Stromal cell of bone marrow (primary cell): Measurements from ENCODE around the gene DPP4.
A peak's percentile ranks its signal among the peaks of the same experiment; 100 is the strongest.
"Not testable (repeated sequence)": the region's sequence is repeated elsewhere in the genome, so short reads cannot be mapped to it uniquely, and the experiment has no call there.

Experiments used
- DNase-seq: peaks from one replicate; pipeline ENCODE4 v3.0.0-alpha.2; 2012; ENCODE audit warnings: low read depth

The DPP4 gene

GRCh38 chr2:162057426-162057825, 16.6 kb downstream of the DPP4 start:
- no peak for DNase-seq

- DNase-seq, result no peak
These were observed 17.1 kb downstream of the DPP4 start for GRCh38 chr2:162056796-162057399.

DNA sequence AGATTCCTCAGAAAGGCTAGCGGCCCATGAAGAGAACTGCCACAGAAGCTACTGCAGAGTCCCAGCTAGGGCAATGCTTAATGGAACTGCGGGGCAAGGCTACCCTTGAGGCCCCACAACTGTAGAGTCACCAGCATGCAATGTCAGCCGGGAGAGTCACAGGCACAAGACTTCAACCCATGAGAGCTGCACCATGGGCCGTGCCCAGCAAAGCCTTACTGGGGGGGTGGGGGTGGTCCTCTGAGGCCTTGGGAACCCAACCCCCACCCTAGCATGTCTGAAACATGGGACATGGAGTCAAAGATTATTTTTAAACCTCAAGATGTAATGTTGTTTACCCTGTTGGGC, 20.2 kb downstream of the DPP4 start:
- DNase-seq, result no peak

GRCh38 chr2:162053066-162053807, 20.8 kb downstream of the DPP4 start:
- no peak for DNase-seq

DNA sequence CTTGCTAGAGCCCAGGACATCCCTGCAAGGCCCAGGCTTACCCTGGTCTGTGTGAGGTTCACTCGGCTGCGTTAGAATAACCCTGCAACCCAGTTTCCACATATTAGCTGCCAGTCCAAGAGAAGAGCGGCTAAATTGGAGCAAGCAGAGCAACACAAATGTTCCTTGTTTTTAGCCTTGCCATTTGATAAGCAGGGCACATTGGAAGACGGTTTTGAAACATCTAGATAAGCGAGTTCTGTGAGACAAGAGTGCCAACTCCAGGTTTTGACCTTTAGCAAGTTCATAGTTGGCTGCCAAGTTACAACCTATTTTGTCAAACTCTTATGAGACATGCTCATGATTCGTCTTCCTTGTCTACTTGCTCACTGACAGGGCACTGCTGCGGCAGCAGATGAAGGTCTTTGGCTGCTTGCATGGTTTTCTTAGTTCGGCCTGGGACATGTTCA, 23.5 kb downstream of the DPP4 start:
- no peak for DNase-seq

GRCh38 chr2:162049089-162049488, 24.9 kb downstream of the DPP4 start:
- not testable (repeated sequence) for DNase-seq

- DNase-seq, result no peak
These were observed 29.4 kb downstream of the DPP4 start for GRCh38 chr2:162044586-162044985.

GRCh38 chr2:162043132-162043531, 30.9 kb downstream of the DPP4 start:
- DNase-seq, result no peak

DNA sequence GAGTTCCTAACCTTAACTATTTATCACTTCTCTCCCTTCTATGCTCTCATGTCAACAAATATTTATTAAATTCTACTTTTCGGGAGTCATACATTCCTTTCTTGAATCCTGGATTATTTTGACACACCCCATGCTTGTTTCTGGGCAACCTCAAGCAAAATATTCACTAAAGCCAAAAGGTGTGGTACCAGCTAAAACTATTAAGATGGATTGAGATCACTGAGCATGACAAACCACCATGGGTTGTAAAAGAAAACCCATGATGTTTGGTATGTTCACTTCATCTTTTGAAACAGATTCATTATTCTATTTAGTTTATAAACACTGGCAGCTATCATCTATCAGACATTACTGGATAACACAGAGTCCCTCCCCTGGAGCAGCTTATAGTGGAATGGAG, 32.5 kb downstream of the DPP4 start:
- DNase-seq, result no peak

- DNase-seq, result no peak
These were observed 35.3 kb downstream of the DPP4 start for GRCh38 chr2:162038725-162039124.

DNA sequence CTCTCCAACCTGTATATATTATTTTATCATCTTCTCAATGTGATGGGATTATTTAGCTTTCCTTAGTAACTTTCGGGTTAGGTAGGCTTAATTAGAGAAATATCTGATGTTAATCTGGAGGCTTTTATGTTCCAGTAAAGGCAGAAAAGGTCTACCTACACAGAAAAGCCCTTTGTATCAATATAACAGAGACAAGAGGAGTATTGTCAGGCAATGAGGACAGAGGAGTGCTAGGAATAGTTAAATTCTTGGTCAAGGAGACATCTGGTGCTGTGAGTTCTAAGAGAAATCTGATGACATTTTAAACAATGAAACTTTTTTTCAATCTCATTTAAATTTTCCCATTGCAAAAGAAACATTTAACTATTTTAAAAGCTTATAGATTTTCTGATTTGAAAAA, 36.1 kb downstream of the DPP4 start:
- no peak for DNase-seq

DNA sequence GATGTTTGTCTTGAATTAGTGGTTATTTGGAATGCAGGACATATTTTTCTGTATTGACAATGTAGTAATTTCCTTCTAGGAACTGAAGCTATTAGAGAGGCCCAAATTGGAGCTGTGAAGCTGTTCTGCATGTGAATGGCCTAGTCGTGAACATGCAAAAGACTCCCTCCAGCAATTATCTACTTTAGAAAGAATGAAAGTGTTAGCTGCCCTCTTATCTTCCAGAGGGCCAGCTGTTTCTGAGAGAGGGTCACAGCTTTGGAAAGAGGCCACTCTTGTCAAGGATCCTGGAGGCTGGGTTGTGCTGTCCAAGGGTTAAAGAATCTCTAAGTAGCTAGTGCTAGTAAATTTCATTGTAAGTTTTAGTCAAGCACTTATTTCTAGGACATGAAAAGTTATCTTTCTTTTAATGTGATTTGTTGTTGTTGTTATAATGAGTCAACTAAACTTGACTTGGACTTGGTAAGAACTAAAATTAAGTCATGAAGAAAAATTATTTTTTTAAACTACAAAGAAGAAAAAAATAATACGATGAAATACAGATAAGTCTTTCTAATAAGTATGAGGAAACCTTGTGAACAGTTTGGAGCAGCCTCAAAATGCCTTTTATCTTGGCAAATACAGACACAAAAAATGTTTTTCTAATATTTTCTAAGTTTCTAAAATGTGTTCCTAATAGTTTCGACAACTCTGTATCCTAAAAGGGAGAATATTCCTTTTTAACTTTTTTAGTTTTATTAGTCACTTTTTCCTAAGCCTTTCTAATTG, 36.8 kb downstream of the DPP4 start:
- DNase-seq, result no peak

GRCh38 chr2:162035981-162036380, 38.0 kb downstream of the DPP4 start:
- no peak for DNase-seq

- no peak for DNase-seq
These were observed 43.4 kb downstream of the DPP4 start for GRCh38 chr2:162030363-162031190.

DNA sequence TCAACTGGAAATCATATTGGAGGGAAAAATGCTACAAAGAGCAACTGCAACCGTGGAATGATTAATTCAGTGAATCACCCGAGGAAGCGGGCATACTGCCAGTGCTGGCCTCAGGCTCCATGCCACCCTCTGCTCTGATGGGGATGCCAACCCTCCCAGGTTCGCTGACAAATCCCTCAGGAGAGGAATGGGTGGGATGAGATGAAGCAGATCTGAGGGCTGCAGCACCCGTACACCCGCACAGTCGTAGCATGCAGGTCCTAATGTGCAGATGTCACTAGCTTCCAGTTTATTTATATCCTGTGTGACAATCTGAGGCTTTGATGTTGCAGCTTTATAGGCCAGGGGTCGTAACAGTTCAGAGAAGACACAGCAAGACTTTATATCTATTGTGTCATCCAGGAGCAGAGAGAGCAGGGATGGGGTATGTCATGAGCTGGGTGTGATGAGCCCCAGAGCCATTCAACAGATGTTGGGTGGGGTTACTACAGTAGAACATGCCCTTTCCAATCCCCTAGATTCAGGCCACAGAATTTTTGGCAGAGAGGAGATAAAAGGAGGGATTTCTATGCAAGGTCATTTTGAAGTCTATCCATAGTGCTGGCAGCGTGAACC, 44.6 kb downstream of the DPP4 start:
- DNase-seq, result peak; percentile 50

GRCh38 chr2:162028511-162028910, 45.5 kb downstream of the DPP4 start:
- DNase-seq, result no peak

- peak; percentile 61 for DNase-seq
These were observed 48.7 kb downstream of the DPP4 start for GRCh38 chr2:162025121-162025911.

- DNase-seq, result no peak
These were observed 51.6 kb downstream of the DPP4 start for GRCh38 chr2:162022290-162022945.

- no peak for DNase-seq
These were observed 52.4 kb downstream of the DPP4 start for GRCh38 chr2:162021516-162022058.

DNA sequence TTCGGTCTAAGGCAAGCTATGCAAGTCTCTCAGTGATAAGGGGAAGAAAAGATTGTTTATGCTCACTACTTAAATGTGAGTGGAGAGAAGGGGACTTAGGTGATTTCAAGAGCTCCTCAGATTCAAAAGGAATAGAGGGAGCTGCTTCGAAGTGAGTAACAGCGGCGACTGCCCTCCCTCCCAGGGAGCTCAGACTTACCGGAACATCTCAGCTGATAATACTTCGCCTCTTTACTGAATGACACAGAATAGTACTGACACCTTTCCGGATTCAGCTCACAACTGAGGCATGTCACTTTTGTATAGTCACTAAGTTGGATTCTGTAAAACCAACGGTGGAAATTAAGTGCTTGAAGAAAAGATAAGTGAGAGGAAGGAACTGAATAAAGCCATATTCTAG, 55.5 kb downstream of the DPP4 start:
- DNase-seq, result no peak
